GM23248 (cell line): Measurements from ENCODE around the gene KCNQ2. TPM values are rescaled to one million over a fixed set of nuclear protein-coding genes. Genes with fewer than 3 reads are reported as not detected.

Source experiments
- DNase-seq: peaks from one replicate; pipeline ENCODE4 v3.0.0-alpha.2; 2015
- H2AFZ ChIP-seq: fragments of 200-600 bp; sonication (generic); 2 replicates; pipeline ENCODE4 v1.6.1; 2016; ENCODE audit warnings: antibody characterized with exemption
- H3F3A ChIP-seq: fragments of 200-600 bp; sonication (generic); 2 replicates; pipeline ENCODE4 v1.6.1; 2016; ENCODE audit warnings: mild to moderate bottlenecking, antibody characterized with exemption, mixed run types; ENCODE audit not compliant: insufficient read depth
- H3K27ac ChIP-seq: fragments of 200-600 bp; sonication (generic); 2 replicates; pipeline ENCODE4 v1.5.1; 2016; ENCODE audit warnings: mild to moderate bottlenecking
- H3K27me3 ChIP-seq: fragments of 200-600 bp; sonication (generic); replicated peaks from 2 replicates; pipeline ENCODE4 v1.6.1; 2016; ENCODE audit warnings: mild to moderate bottlenecking; ENCODE audit not compliant: insufficient read depth
- H3K36me3 ChIP-seq: fragments of 200-600 bp; sonication (generic); 2 replicates; pipeline ENCODE4 v1.6.1; 2016; ENCODE audit warnings: low read depth, mild to moderate bottlenecking
- H3K4me1 ChIP-seq: fragments of 200-600 bp; sonication (generic); 2 replicates; pipeline ENCODE4 v1.6.1; 2016; ENCODE audit warnings: mild to moderate bottlenecking; ENCODE audit not compliant: insufficient read depth
- H3K4me2 ChIP-seq: fragments of 200-600 bp; sonication (generic); one replicate; pipeline ENCODE4 v1.6.1; 2016; ENCODE audit warnings: mild to moderate bottlenecking; ENCODE audit not compliant: unreplicated experiment
- H3K4me3 ChIP-seq: fragments of 200-600 bp; sonication (generic); 2 replicates; pipeline ENCODE4 v1.5.1; 2016; ENCODE audit warnings: mild to moderate bottlenecking
- H3K79me2 ChIP-seq: fragments of 200-600 bp; sonication (generic); 2 replicates; pipeline ENCODE4 v1.6.1; 2016; ENCODE audit warnings: mild to moderate bottlenecking; ENCODE audit not compliant: insufficient read depth
- H3K9ac ChIP-seq: fragments of 200-600 bp; sonication (generic); 2 replicates; pipeline ENCODE4 v1.6.1; 2016; ENCODE audit warnings: mild to moderate bottlenecking
- H3K9me2 ChIP-seq: fragments of 200-600 bp; sonication (generic); 2 replicates; pipeline ENCODE4 v1.6.1; 2016; ENCODE audit warnings: mixed run types, mild to moderate bottlenecking, moderate library complexity; ENCODE audit not compliant: insufficient read depth
- H3K9me3 ChIP-seq: fragments of 200-600 bp; sonication (generic); one replicate; pipeline ENCODE4 v1.6.1; 2017; ENCODE audit warnings: low read depth
- H4K20me1 ChIP-seq: fragments of 200-600 bp; sonication (generic); 2 replicates; pipeline ENCODE4 v1.6.0; 2016; ENCODE audit not compliant: insufficient read depth
- EZH2 ChIP-seq: fragments of 200-600 bp; sonication (generic); IDR thresholded peaks from 2 replicates; pipeline ENCODE4 v1.6.1; 2018; ENCODE audit warnings: antibody characterized with exemption, mild to moderate bottlenecking; ENCODE audit not compliant: insufficient read depth, poor library complexity, severe bottlenecking
- EZH2phosphoT487 ChIP-seq: fragments of 200-600 bp; sonication (generic); IDR thresholded peaks from 2 replicates; pipeline ENCODE4 v1.6.1; 2018; ENCODE audit warnings: antibody characterized with exemption, moderate library complexity, mild to moderate bottlenecking, low read depth; ENCODE audit not compliant: insufficient read depth
- WGBS, 2 experiments: methylation state at CpG; one replicate each; pipeline ENCODE4 v1.1.6; 2015 to 2017; ENCODE audit warnings: low lambda C conversion rate in 2 of 2, low coverage in 1 of 2; ENCODE audit errors: missing lambda C conversion rate in 2 of 2; 5-methylcytosine and 5-hydroxymethylcytosine counted together
- in situ Hi-C: fragments of 300-500 bp; cut with MboI; formaldehyde crosslinking; loops from 2 replicates; pipeline ENCODE4 v1.15.0; 2020
- polyA plus RNA-seq: library from polyadenylated mRNA; unstranded; fragments of >200 nt; fragmentation: Nextera tagmentation; extraction: Ambion mirVana; gene quantifications from 2 replicates; pipeline ENCODE4 v1.2.1, GENCODE V29; 2016
- total RNA-seq: library from RNA; depleted of rRNA; stranded (reverse); fragments of >200 nt; shearing (Covaris generic); gene quantifications from 2 replicates; pipeline ENCODE4 v1.2.3, GENCODE V29; 2014

Gene KCNQ2
- total and polyA plus RNA-seq, 2 experiments from 2014 or later, result 0.38 TPM; not detected in 1

DNA sequence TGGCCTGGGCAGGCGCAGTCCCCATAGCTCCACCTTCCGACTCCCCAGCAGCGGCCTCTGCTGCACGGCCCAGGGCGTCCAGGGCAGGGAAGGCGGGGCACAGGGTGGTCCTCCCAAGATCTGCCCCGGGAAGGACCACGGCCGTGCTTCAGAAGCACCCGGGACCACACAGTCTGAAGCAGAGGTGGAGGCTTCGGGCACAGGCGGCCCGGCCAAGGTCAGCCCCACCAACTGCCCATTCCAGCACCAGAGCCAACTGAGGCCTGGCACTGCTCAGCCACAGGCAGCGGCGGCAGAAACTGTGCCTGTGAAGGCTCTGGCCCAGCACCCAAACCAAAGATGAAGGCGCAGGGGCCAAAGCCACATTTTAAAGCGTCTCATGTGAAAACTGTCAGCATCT is 20.6 kb downstream of the KCNQ2 start:
- 79 to 81% methylated on average over 17 of the region's 17 CpGs for WGBS, 2 experiments
- Histone ChIP-seq H3K36me3 (no peaks in the 10 kb centered on the region), H3K27me3 (peaks cover 37% of the 10 kb centered on the region), H4K20me1 (no peaks in the 10 kb centered on the region), H3K4me2 (no peak overlapping the region), H3K4me1 (no peaks in the 10 kb centered on the region), H3F3A (no peaks in the 10 kb centered on the region), H3K27ac (no peak overlapping the region), H2AFZ (no peak overlapping the region), H3K4me3 (no peak overlapping the region), H3K9me2 (no peaks in the 10 kb centered on the region), H3K9ac (no peak overlapping the region), H3K9me3 (no peaks in the 10 kb centered on the region), H3K79me2 (no peaks in the 10 kb centered on the region)
- no peak for DNase-seq
- TF ChIP-seq EZH2 (no peak), EZH2phosphoT487 (no peak)
- in situ Hi-C loops, result no loop called here

DNA sequence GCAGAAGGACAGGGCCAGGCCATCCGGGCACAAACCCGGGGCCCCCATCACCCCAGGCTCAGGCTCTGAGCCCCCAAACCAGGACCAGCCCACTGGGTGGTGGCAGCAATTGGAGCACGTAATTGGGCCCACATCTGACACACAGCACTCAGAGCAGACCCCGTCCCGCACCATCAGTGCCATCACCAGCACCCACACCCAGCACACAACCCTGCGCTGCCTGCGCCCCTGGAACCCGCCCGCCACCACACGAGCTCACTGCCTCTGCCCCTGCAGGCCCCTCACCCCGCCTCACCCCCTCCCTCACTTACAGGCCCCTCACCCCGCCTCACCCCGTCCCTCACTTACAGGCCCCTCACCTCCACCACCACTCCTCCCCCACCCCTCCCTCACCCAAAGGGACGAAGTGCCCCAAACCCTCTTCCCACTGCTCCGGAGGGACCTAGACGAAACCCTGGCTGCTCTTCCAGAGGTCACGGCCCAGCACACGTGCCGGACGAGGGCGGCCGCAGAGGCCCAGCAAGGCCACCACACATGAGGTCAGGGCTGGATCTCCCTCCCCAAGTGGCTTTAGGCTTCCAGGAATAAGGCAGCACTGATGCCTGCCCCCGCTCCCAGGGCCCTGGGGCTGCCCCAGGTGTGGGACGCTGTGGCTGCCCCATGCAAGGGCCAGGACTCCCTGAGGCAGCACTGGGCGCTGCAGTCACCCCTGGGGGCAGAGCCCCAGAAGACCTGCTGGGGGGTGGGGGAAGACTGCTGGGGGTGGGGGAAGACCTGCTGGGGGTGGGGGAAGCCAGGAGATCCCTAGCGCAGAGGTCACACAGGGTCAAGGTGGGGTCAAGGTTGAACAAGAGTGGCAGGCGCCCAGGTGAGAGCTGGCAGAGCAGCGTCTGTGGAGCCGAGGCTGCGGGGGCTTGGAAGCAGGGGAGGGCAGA is 22.4 kb downstream of the KCNQ2 start:
- no peaks in the 10 kb centered on the region for H3F3A ChIP-seq
- peaks cover 30% of the 10 kb centered on the region for H3K27me3 ChIP-seq

DNA sequence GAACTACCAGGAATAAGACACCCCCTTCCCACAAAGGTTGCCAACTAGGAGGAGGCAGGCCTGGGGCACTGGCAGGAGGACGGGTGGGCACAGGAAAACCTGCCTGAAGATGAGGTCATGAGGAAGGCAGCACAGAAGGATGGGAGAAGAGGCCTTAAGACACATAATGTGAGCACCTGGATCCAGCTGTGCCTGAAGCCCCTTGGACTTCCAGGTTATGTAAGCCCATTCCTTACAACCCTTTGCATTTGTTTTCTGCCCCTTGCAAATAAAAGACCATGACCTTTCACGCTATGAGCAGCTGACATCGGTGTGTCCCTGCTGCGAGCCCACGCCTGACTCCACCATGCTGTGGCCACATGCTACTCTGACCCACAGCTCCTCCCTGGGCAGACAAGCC is 23.4 kb downstream of the KCNQ2 start:
- H4K20me1 ChIP-seq, result no peaks in the 10 kb centered on the region

More for the DNA sequence above, 22.4 kb downstream of the KCNQ2 start:
- no peak for TF ChIP-seq EZH2phosphoT487
- TF ChIP-seq EZH2, result no peak
- H3K36me3 ChIP-seq, result no peaks in the 10 kb centered on the region
- no peaks in the 10 kb centered on the region for H3K4me1 ChIP-seq
- no peak overlapping the region for H2AFZ ChIP-seq
- no peaks in the 10 kb centered on the region for H3K9me3 ChIP-seq
- H4K20me1 ChIP-seq, result no peaks in the 10 kb centered on the region
- no peaks in the 10 kb centered on the region for H3K9me2 ChIP-seq
- no peak overlapping the region for H3K4me2 ChIP-seq
- H3K4me3 ChIP-seq, result no peak overlapping the region
- DNase-seq, result no peak
- WGBS, 2 experiments, result 44 to 51% methylated on average over 14 to 29 of the region's 30 CpGs
- in situ Hi-C loops, result no loop called here
- no peak overlapping the region for H3K27ac ChIP-seq
- no peak overlapping the region for H3K9ac ChIP-seq
- H3K79me2 ChIP-seq, result no peaks in the 10 kb centered on the region

DNA sequence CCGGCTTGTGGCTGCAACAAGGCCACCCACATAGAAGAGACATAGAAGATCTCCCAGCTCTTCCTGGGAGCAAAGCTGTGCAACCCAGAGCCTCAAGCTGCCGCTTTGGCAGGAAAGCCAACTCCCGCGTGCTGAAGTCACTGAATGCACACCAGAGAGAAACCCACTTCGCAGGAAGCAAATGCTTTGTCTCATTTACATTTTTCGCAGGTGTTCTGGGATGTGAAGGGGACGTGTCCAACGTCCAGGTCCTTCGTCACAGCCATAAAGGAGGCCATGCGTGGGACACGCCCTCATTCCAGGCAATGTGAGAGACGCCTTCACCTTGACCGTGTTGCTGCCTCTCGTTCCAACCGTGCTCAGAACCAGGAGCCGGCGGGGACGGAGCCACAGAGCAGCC is 24.4 kb downstream of the KCNQ2 start:
- Histone ChIP-seq H3K27me3 (peaks cover 24% of the 10 kb centered on the region; the same call in 1 of the 2 replicates), H3K4me3 (no peak overlapping the region), H3K79me2 (no peaks in the 10 kb centered on the region), H2AFZ (no peak overlapping the region), H3K27ac (no peak overlapping the region), H3F3A (no peaks in the 10 kb centered on the region), H3K9me3 (no peaks in the 10 kb centered on the region), H3K4me2 (no peak overlapping the region), H3K4me1 (no peaks in the 10 kb centered on the region), H4K20me1 (no peaks in the 10 kb centered on the region), H3K36me3 (no peaks in the 10 kb centered on the region), H3K9me2 (no peaks in the 10 kb centered on the region), H3K9ac (no peak overlapping the region)
- DNase-seq, result no peak
- 33 to 35% methylated on average over 18 of the region's 18 CpGs for WGBS, 2 experiments
- TF ChIP-seq EZH2phosphoT487 (no peak), EZH2 (no peak)
- in situ Hi-C loops, result no loop called here

More for the DNA sequence above, 23.4 kb downstream of the KCNQ2 start:
- Histone ChIP-seq H2AFZ (no peak overlapping the region), H3K79me2 (no peaks in the 10 kb centered on the region), H3K9me3 (no peaks in the 10 kb centered on the region), H3K27me3 (peaks cover 30% of the 10 kb centered on the region), H3K9me2 (no peaks in the 10 kb centered on the region), H3F3A (no peaks in the 10 kb centered on the region), H3K4me1 (no peaks in the 10 kb centered on the region), H3K27ac (no peak overlapping the region), H3K4me2 (no peak overlapping the region), H3K9ac (no peak overlapping the region), H3K4me3 (no peak overlapping the region), H3K36me3 (no peaks in the 10 kb centered on the region)
- in situ Hi-C loops, result no loop called here
- 62 to 75% methylated on average over 5 of the region's 5 CpGs for WGBS, 2 experiments
- TF ChIP-seq EZH2phosphoT487 (no peak), EZH2 (no peak)
- DNase-seq, result no peak
